Gastrocnemius medialis (tissue), 4 donors: ENCODE data around the gene MTARC1. TPM values are rescaled to one million over a fixed set of nuclear protein-coding genes. Genes with fewer than 3 reads are reported as not detected.

Experiments used
- ATAC-seq, 2 donors: fragments of 150-250 bp; one replicate each; pipeline ENCODE4 v1.9.1; 2016
- DNase-seq, 2 donors: peaks; one replicate each; pipeline ENCODE4 v3.0.0-alpha.2; 2019
- H3K27ac ChIP-seq, 4 donors: fragments of 200-600 bp; sonication (generic); 1 replicate in 1 of 4; 2 replicates in 3 of 4; pipeline ENCODE4 v1.5.1; 2016 to 2018; ENCODE audit warnings: mild to moderate bottlenecking in 2 of 4, moderate library complexity in 1 of 4
- H3K27me3 ChIP-seq, 3 donors: fragments of 200-600 bp; sonication (generic) in 2 of 3; 1 replicate in 1 of 3; 2 replicates in 2 of 3; pipeline versions ENCODE4 v1.5.1 to v1.6.0; 2016 to 2019; ENCODE audit warnings: mild to moderate bottlenecking in 1 of 3, moderate library complexity in 1 of 3
- H3K36me3 ChIP-seq, 2 donors: fragments of 200-600 bp; sonication (generic) in 1 of 2; one replicate each; pipeline ENCODE4 v1.5.1; 2017 to 2018
- H3K4me1 ChIP-seq, 2 donors: fragments of 200-600 bp; sonication (generic) in 1 of 2; one replicate each; pipeline ENCODE4 v1.5.1; 2016 to 2017; ENCODE audit warnings: mild to moderate bottlenecking in 2 of 2
- H3K4me3 ChIP-seq, 4 donors: fragments of 200-600 bp; sonication (generic) in 3 of 4; 1 replicate in 1 of 4; 2 replicates in 3 of 4; pipeline ENCODE4 v1.5.1; 2016 to 2019; ENCODE audit warnings: mild to moderate bottlenecking in 2 of 4
- H3K9me3 ChIP-seq, 3 donors: fragments of 200-600 bp; sonication (generic) in 2 of 3; 1 replicate in 1 of 3; 2 replicates in 2 of 3; pipeline ENCODE4 v1.5.1; 2016 to 2019
- CTCF ChIP-seq, 5 experiments: fragments of 450-650 bp in 3 of 5; fragments of 200-600 bp in 2 of 5; sonication (generic) in 2 of 5; IDR thresholded peaks in 4 of 5; conservative IDR thresholded peaks in 1 of 5; 1 replicate in 4 of 5; 2 replicates in 1 of 5; pipeline ENCODE4 v1.5.1; 2016 to 2019; ENCODE audit warnings: antibody characterized with exemption in 5 of 5, mild to moderate bottlenecking in 3 of 5, moderate library complexity in 3 of 5
- POLR2A ChIP-seq, 2 donors: fragments of 450-650 bp; IDR thresholded peaks; one replicate each; pipeline ENCODE4 v1.6.1; 2017; ENCODE audit warnings: antibody characterized with exemption in 2 of 2, mild to moderate bottlenecking in 2 of 2, moderate library complexity in 2 of 2
- in situ Hi-C, 4 donors: fragments of 200-750 bp; cut with MboI; loops; one replicate each; pipeline versions ENCODE4 v1.15.0 to v1.8.0; 2017; ENCODE audit warnings: low sequenced_read_pairs in 4 of 4
- intact Hi-C: fragments of 100-400 bp; cut with DNase I; formaldehyde crosslinking; loops from one replicate; pipeline ENCODE4 v1.15.1; 2023; ENCODE audit warnings: low total_unique reads
- total RNA-seq, 4 donors: library from RNA; depleted of rRNA; stranded (reverse); fragments of >200 nt; gene quantifications; one replicate each; pipeline versions ENCODE4 v1.1.0 to v1.2.3, GENCODE V29; 2016

Gene MTARC1
- total RNA-seq = 1 to 10 TPM; 1.2 to 2.9 (median 1.3) TPM

DNA sequence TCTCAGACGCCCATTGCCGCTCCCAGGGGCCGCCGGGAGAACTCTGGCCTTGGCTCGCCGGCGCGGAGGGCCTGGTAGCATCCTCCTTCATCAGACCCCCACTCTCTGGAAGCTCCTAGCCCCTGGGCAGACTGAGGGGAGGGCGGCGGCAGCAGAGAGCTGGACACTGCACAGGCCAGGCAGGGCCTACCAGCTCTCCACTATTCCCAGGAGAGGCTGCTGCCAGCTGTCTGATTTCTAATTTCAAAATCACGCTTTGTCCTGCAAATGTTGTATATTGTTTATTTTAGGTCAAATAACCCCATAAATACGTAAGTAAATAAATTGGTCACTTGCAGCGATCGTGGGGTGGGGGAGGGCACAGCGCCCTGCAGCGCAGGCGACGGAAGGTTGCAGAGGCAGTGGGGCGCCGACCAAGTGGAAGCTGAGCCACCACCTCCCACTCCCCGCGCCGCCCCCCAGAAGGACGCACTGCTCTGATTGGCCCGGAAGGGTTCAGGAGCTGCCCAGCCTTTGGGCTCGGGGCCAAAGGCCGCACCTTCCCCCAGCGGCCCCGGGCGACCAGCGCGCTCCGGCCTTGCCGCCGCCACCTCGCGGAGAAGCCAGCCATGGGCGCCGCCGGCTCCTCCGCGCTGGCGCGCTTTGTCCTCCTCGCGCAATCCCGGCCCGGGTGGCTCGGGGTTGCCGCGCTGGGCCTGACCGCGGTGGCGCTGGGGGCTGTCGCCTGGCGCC, at the start of gene MTARC1:
Gene MTARC1 (plus strand): TSS at position 577 of the 732 bp plus-strand sequence. CDS start 32 bp downstream, at position 609.
- no peaks in the 10 kb centered on the region for H3K27me3 ChIP-seq
- intact Hi-C loops = loop anchor here (10.0 kb wide), 1 partner anchor 512 kb away; the partner anchor contains the start of gene RAB3GAP2
- H3K4me3 ChIP-seq = peak within 1 kb of the TSS; percentile 63 to 78 (median 66)
- TF ChIP-seq CTCF (IDR thresholded peaks at IDR 0.05 in 4 of 5, conservative IDR thresholded peaks at IDR 0.05 in 1 of 5) (peak in 2 of 5 experiments; percentile 29 to 48), POLR2A (IDR thresholded peaks at IDR 0.05) (peak in 1 of 2 donors; percentile 20)
- peak; percentile 23 to 56 for DNase-seq
- H3K4me1 ChIP-seq = peaks cover 14 to 30% of the 10 kb centered on the region in 2 donors
- peaks cover 3% of the 10 kb centered on the region in 2 donors for H3K36me3 ChIP-seq
- in situ Hi-C loops = loop anchor here in 2 of 4 donors (25.0 kb wide), 1 partner anchor 499 kb away; no protein-coding TSS in a partner anchor
- peak; percentile 74 to 79 for ATAC-seq
- peak within 1 kb of the TSS; percentile 56 to 76 (median 61) for H3K27ac ChIP-seq
- no peaks in the 10 kb centered on the region for H3K9me3 ChIP-seq

GRCh38 chr1:220741349-220741748, 45.4 kb upstream of the MTARC1 start:
- no peak for DNase-seq
- Histone ChIP-seq H3K4me1 (no peaks in the 10 kb centered on the region), H3K4me3 (no peak overlapping the region), H3K36me3 (no peaks in the 10 kb centered on the region), H3K27me3 (no peaks in the 10 kb centered on the region), H3K27ac (no peak overlapping the region), H3K9me3 (no peaks in the 10 kb centered on the region)
- intact Hi-C loops (no loop called here), in situ Hi-C loops (loop anchor here in 1 of 4 donors (25.0 kb wide), 1 partner anchor 454 kb away; no protein-coding TSS in a partner anchor)
- no peak for ATAC-seq
- TF ChIP-seq CTCF (IDR thresholded peaks at IDR 0.05 in 4 of 5, conservative IDR thresholded peaks at IDR 0.05 in 1 of 5) (no peak), POLR2A (IDR thresholded peaks at IDR 0.05) (no peak)

DNA sequence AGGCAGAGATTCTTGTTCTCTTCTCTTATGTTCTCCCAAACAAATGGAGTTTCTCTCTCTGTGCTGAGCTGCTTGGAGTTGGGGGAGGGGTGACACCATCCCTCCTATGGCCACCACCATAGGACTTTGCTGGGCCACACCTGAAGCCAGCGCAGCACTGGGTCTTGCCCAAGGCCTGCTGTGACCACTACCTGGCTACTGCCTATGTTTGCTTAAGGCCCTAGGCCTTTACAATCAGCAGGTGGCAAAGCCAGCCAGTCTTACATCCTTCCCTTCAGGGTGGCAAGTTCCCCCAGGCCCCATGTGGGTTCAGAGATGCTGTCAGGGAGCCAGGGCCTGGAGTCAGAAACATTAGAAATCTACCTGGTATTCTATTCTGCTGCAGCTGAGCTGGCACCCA, 44.9 kb upstream of the MTARC1 start:
- H3K4me3 ChIP-seq = no peak overlapping the region
- no peaks in the 10 kb centered on the region for H3K27me3 ChIP-seq
- ATAC-seq (no peak), DNase-seq (no peak)
- no peaks in the 10 kb centered on the region for H3K9me3 ChIP-seq
- intact Hi-C loops (no loop called here), in situ Hi-C loops (loop anchor here in 1 of 4 donors (25.0 kb wide), 1 partner anchor 455 kb away; no protein-coding TSS in a partner anchor)
- H3K36me3 ChIP-seq = no peaks in the 10 kb centered on the region
- TF ChIP-seq POLR2A (IDR thresholded peaks at IDR 0.05) = no peak
- TF ChIP-seq CTCF (IDR thresholded peaks at IDR 0.05 in 4 of 5, conservative IDR thresholded peaks at IDR 0.05 in 1 of 5) = no peak
- no peaks in the 10 kb centered on the region for H3K4me1 ChIP-seq
- H3K27ac ChIP-seq = no peak overlapping the region

DNA sequence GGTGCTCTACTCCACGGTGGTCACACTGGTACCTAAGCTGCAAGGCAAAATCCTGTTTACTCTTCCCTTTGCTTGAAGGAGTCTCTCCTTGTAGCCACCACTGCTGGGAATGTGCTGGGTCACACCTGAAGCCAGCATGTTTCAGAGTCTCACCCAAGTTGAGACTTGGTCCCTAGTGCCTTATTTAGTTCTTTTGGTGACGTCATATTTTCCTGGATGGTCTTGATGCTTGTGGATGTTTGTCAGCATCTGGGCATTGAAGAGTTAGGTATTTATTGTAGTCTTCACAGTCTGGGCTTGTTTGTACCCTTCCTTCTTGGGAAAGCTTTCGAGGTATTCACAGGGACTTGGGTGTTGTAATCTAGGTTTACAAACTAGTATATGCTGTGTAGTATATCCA, 44.2 kb upstream of the MTARC1 start:
- Histone ChIP-seq H3K27me3 (no peaks in the 10 kb centered on the region), H3K27ac (no peak overlapping the region), H3K4me1 (peaks cover 3% of the 10 kb centered on the region in 2 donors), H3K4me3 (no peak overlapping the region), H3K9me3 (no peaks in the 10 kb centered on the region), H3K36me3 (no peaks in the 10 kb centered on the region)
- intact Hi-C loops (no loop called here), in situ Hi-C loops (loop anchor here in 1 of 4 donors (25.0 kb wide), 1 partner anchor 455 kb away; no protein-coding TSS in a partner anchor)
- DNase-seq = no peak
- TF ChIP-seq POLR2A (IDR thresholded peaks at IDR 0.05) = no peak
- TF ChIP-seq CTCF (IDR thresholded peaks at IDR 0.05 in 4 of 5, conservative IDR thresholded peaks at IDR 0.05 in 1 of 5) = no peak
- no peak for ATAC-seq
